ENCODE data around the gene NPTX1.

DNA sequence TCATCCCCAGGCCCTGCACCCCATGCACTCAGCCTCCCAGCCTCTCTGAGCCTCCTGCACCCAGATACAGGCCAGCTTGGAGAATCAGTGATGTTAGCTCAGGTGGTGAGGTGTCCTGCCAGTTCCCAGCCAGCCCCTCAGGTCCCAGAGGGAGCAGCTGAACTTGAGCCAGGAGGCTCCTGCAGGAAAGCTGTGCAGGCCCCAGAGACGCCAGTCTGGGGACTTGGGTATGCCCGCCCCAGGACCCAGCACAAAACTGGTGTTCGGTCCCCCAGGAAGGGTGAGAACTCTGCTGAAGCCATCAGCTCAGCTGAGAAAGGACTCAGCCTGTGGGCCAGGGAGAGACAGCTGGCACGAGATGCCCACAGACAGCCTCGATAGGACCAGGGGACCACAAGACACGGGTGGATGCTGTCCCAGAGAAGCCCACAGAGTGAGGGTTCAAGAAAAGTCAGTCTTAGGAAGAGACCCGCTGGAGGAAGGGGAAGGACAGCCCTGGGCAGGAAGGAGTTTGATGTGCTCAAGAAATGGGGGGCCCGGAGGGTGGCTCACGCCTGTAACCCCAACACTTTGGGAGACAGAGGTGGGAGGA is 50.5 kb downstream of the NPTX1 start:
- TF ChIP-seq CTCF (IDR thresholded peaks at IDR 0.05) (no peak), EZH2 (IDR thresholded peaks at IDR 0.05; ENCODE audit: borderline replicate concordance, insufficient read depth, low read depth, low read length, poor library complexity, severe bottlenecking) (no peak)
